ENCODE measurements around the gene TSSK6. TPM values are rescaled to one million over a fixed set of nuclear protein-coding genes. Genes with fewer than 3 reads are reported as not detected.
A peak's percentile ranks its signal among the peaks of the same experiment; 100 is the strongest.

TSSK6 gene
- total RNA-seq, 4 donors from 2014 or later = 1.9 to 3.8 (median 3.0) TPM

DNA sequence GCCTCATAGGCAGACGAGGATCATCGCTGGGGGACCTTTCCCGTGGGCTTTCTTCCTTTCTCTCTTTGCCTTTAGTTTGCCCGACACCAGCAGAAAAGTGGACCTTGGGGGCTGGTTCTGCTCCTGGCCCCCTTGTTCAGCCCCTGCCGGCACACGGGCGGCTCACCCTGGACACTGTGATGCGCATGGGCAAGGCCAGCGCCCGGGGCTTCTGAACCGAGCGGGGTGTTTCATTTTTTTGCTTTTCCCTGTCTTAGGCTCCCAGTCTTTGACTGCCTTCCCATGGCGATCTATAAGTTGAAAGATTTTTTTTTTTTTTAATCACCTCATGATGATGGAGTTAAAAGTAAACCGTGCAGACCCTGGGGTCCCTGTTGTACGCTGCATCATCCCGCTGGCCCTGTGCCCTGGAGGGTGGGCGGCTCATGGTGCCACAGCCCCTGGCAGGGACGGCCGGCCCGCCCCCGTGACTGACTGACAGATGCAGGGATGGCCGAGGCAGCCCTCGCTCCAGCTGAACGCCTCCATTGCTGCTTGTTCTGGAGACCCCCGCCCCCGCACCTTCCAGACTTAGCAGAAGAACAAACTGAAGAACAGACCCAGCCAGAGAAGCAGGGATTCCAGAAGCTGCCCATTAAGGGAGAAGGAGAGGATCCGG lies 9.6 kb downstream of the TSSK6 start:
- H3K27me3 ChIP-seq = no peaks in the 10 kb centered on the region
- TF ChIP-seq POLR2A (IDR thresholded peaks at IDR 0.05) = no peak
- TF ChIP-seq, protein P1, sequence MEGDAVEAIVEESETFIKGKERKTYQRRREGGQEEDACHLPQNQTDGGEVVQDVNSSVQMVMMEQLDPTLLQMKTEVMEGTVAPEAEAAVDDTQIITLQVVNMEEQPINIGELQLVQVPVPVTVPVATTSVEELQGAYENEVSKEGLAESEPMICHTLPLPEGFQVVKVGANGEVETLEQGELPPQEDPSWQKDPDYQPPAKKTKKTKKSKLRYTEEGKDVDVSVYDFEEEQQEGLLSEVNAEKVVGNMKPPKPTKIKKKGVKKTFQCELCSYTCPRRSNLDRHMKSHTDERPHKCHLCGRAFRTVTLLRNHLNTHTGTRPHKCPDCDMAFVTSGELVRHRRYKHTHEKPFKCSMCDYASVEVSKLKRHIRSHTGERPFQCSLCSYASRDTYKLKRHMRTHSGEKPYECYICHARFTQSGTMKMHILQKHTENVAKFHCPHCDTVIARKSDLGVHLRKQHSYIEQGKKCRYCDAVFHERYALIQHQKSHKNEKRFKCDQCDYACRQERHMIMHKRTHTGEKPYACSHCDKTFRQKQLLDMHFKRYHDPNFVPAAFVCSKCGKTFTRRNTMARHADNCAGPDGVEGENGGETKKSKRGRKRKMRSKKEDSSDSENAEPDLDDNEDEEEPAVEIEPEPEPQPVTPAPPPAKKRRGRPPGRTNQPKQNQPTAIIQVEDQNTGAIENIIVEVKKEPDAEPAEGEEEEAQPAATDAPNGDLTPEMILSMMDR (IDR thresholded peaks at IDR 0.05) = no peak
- TF ChIP-seq POLR2AphosphoS5 (IDR thresholded peaks at IDR 0.05) = no peak
- no peak for TF ChIP-seq EP300 (IDR thresholded peaks at IDR 0.05)
- WGBS = 90% methylated on average over 21 of the region's 27 CpGs
- DNase-seq (ENCODE audit: low spot score in 2 of 2) = peak in 1 of 2 donors; percentile 63
- H3K4me1 ChIP-seq = no peaks in the 10 kb centered on the region
- H3K27ac ChIP-seq = no peak overlapping the region
- no peaks in the 10 kb centered on the region for H3K9me3 ChIP-seq
- peaks cover 73% of the 10 kb centered on the region for H3K36me3 ChIP-seq
- H3K4me3 ChIP-seq = no peak overlapping the region

DNA sequence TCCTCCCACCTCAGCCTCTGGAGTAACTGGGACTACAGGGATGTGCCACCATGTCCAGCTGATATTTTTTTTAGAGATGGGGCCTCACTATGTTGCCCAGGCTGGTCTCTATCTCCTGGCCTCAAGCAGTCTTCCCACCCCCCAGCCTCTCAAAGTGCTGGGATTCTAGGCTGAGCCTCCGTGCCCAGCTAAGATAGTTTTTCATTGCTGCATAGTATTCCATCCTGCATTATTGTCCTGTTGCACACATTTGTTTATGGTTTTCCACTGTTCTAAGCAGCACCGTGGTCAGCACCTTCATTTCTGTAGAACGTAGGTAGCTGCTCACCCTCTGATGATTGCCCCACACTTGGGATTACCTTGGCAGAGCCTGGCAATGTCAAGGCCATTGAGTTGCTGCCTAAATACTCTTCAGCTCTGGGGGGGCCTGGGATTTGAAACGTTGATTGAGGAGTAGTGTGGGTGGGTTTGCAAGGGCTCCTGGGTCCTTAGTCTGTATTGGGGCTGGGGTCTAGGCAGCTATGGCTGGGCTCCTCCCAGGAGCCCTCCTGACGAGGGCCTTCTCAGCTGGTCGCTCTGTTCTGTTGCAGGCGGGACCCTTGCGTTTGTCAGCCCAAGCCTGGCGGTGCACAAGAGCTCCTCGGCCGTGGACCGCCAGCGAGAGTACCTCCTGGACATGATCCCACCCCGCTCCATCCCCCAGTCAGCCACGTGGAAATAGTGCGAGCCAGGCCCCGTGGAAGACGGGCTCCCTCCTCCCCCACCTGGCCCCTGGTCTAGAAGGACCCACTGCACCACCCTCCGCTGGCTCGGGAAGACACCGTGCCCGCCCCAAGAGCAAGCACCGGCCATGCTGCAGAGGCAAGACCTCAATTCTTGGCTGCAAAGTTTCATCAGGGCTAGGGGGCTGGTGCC lies 10.3 kb downstream of the TSSK6 start:
- Histone ChIP-seq H3K4me1 (no peaks in the 10 kb centered on the region), H3K27ac (no peak overlapping the region), H3K9me3 (no peaks in the 10 kb centered on the region), H3K4me3 (no peak overlapping the region), H3K27me3 (no peaks in the 10 kb centered on the region), H3K36me3 (peaks cover 80% of the 10 kb centered on the region)
- DNase-seq (ENCODE audit: low spot score in 2 of 2) = peak in 1 of 2 donors; percentile 56
- TF ChIP-seq, protein P1 (IDR thresholded peaks at IDR 0.05) = no peak
- TF ChIP-seq EP300 (IDR thresholded peaks at IDR 0.05) (no peak), POLR2AphosphoS5 (IDR thresholded peaks at IDR 0.05) (no peak), POLR2A (IDR thresholded peaks at IDR 0.05) (no peak)
- WGBS = 91% methylated on average over 16 of the region's 23 CpGs

DNA sequence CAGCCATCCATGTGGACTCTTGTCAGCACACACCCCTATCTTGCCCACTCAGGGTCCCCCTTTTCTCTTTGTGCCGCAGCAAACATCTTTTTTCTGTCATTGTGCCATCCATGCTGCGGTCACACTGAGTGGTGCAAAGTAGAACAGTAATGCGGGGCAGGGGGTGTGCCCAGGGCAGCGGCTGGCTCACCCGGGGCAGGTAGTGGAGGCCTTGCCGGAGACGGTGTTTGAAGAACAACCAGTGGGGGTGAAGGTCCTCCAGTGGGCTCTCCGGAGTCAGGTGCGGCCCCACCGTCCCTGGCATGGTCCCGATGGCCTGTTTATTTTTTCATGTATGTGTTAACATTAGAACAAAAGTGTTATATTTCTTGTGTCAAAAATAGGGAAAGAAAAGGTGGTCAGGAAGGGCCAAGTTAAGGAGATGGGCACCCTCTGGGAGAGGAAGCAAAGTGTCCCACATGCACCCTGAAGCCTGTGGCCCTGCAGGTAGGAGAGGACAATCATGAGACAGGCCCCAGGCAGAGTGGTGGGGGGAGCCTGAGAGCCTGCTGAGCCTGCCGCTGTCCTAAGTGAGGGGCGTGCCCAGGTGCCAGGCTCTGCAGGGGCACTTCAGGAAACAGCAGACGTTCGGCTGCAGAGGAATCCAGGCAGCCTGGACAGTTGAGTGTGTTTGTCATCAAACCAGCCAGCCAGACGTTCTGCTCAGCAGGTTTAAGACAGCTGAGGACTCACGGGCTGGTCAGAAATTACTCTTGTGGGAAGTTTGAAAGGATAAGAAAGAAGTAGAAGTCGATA lies 12.3 kb downstream of the TSSK6 start:
- Histone ChIP-seq H3K9me3 (no peaks in the 10 kb centered on the region), H3K36me3 (peaks cover 97% of the 10 kb centered on the region), H3K4me1 (no peaks in the 10 kb centered on the region), H3K27me3 (no peaks in the 10 kb centered on the region), H3K27ac (no peak overlapping the region), H3K4me3 (no peak overlapping the region)
- WGBS = 85% methylated on average over 18 of the region's 18 CpGs
- TF ChIP-seq POLR2AphosphoS5 (IDR thresholded peaks at IDR 0.05) (no peak), POLR2A (IDR thresholded peaks at IDR 0.05) (no peak), EP300 (IDR thresholded peaks at IDR 0.05) (no peak)
- TF ChIP-seq, protein P1 (IDR thresholded peaks at IDR 0.05) = no peak
- DNase-seq (ENCODE audit: low spot score in 2 of 2) = peak in 1 of 2 donors; percentile 49

DNA sequence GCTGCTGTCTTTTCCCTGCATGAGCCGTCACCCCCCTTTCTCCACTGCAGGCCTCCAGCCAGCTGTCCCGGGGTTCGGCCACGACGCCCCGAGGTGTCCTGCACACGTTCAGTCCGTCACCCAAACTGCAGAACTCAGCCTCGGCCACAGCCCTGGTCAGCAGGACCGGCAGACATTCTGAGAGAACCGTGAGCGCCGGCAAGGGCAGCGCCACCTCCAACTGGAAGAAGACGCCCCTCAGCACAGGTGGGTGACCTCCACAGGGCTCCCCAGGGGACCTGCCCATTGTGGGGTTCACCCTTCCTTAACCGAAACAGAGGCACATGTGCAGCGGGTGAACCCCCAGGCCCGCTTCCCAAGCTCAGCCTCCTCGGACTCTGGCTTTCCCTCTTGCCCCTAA lies 13.1 kb downstream of the TSSK6 start:
- no peak for TF ChIP-seq EP300 (IDR thresholded peaks at IDR 0.05)
- TF ChIP-seq, protein P1 (IDR thresholded peaks at IDR 0.05) = no peak
- TF ChIP-seq POLR2AphosphoS5 (IDR thresholded peaks at IDR 0.05) = no peak
- no peak overlapping the region for H3K27ac ChIP-seq
- DNase-seq (ENCODE audit: low spot score in 2 of 2) = peak in 1 of 2 donors; percentile 55

More for the DNA sequence above, 13.1 kb downstream of the TSSK6 start:
- Histone ChIP-seq H3K9me3 (no peaks in the 10 kb centered on the region), H3K4me3 (no peak overlapping the region), H3K27me3 (no peaks in the 10 kb centered on the region), H3K36me3 (peaks cover 98% of the 10 kb centered on the region), H3K4me1 (no peaks in the 10 kb centered on the region)
- 85% methylated on average over 7 of the region's 19 CpGs for WGBS
